Gastroesophageal sphincter (tissue), 4 donors: Measurements from ENCODE around the gene ITGAE. TPM values are rescaled to one million over a fixed set of nuclear protein-coding genes. Genes with fewer than 3 reads are reported as not detected.
"Not testable (repeated sequence)": the region's sequence is repeated elsewhere in the genome, so short reads cannot be mapped to it uniquely, and the experiment has no call there.

Experiments used
- ATAC-seq: fragments of 150-250 bp; one replicate; pipeline ENCODE4 v1.9.1; 2016; ENCODE audit warnings: mild to moderate bottlenecking, moderate library complexity
- H3K27ac ChIP-seq, 4 donors: fragments of 200-600 bp; sonication (generic) in 3 of 4; 1 replicate in 3 of 4; 2 replicates in 1 of 4; pipeline ENCODE4 v1.5.1; 2016 to 2019
- H3K27me3 ChIP-seq: fragments of 200-600 bp; sonication (generic); one replicate; pipeline ENCODE4 v1.5.1; 2019
- H3K36me3 ChIP-seq, 2 donors: fragments of 200-600 bp; sonication (generic); one replicate each; pipeline ENCODE4 v1.5.1; 2019; ENCODE audit warnings: control low read depth in 1 of 2
- H3K4me1 ChIP-seq, 3 donors: fragments of 200-600 bp; sonication (generic); 1 replicate in 2 of 3; 2 replicates in 1 of 3; pipeline ENCODE4 v1.5.1; 2016 to 2019; ENCODE audit warnings: control low read depth in 2 of 3
- H3K4me3 ChIP-seq, 2 donors: fragments of 200-600 bp; sonication (generic); one replicate each; pipeline ENCODE4 v1.5.1; 2019; ENCODE audit warnings: mild to moderate bottlenecking in 1 of 2, moderate library complexity in 1 of 2
- H3K9me3 ChIP-seq, 3 donors: fragments of 200-600 bp; sonication (generic); one replicate each; pipeline ENCODE4 v1.5.1; 2017 to 2019; ENCODE audit warnings: control low read depth in 2 of 3
- EP300 ChIP-seq: sonication (generic); formaldehyde crosslinking; IDR thresholded peaks from one replicate; pipeline ENCODE4 v1.6.1; 2017; ENCODE audit warnings: antibody characterized with exemption, mild to moderate bottlenecking
- POLR2A ChIP-seq, 2 donors: fragments of 450-650 bp; IDR thresholded peaks; one replicate each; pipeline ENCODE4 v1.6.1; 2017; ENCODE audit warnings: antibody characterized with exemption in 2 of 2, mild to moderate bottlenecking in 2 of 2, moderate library complexity in 1 of 2
- POLR2AphosphoS5 ChIP-seq: sonication (generic); formaldehyde crosslinking; IDR thresholded peaks from one replicate; pipeline ENCODE4 v1.6.1; 2017; ENCODE audit warnings: antibody characterized with exemption
- WGBS, 2 donors: methylation state at CpG; one replicate each; pipeline ENCODE4 v1.1.5; 2018; ENCODE audit warnings: low coverage in 1 of 2; 5-methylcytosine and 5-hydroxymethylcytosine counted together
- total RNA-seq, 4 donors: library from RNA; depleted of rRNA; stranded (reverse); fragments of >200 nt; gene quantifications; one replicate each; pipeline ENCODE4 v1.1.0, GENCODE V29; 2016
- TF ChIP-seq, protein P1 (sequence below), 4 experiments: fragments of 200-600 bp in 2 of 4; fragments of 450-650 bp in 2 of 4; sonication (generic) in 1 of 4; IDR thresholded peaks; one replicate each; pipeline ENCODE4 v1.5.1; 2017 to 2019; ENCODE audit warnings: antibody characterized with exemption in 4 of 4, mild to moderate bottlenecking in 2 of 4, moderate library complexity in 2 of 4

Gene ITGAE
- total RNA-seq, 4 donors from 2014 or later = 20.3 to 35.2 (median 21.7) TPM

GRCh38 chr17:3710951-3711383, 90.0 kb downstream of the ITGAE start:
- H3K4me1 ChIP-seq = no peaks in the 10 kb centered on the region
- H3K27ac ChIP-seq = no peak overlapping the region
- H3K27me3 ChIP-seq = no peaks in the 10 kb centered on the region
- H3K9me3 ChIP-seq = no peaks in the 10 kb centered on the region
- peaks cover 4 to 45% of the 10 kb centered on the region in 2 donors for H3K36me3 ChIP-seq
- ATAC-seq = no peak
- no peak overlapping the region for H3K4me3 ChIP-seq
- WGBS, 2 donors = 67 to 85% methylated on average over 3 to 5 of the region's 5 CpGs
- TF ChIP-seq, protein P1, sequence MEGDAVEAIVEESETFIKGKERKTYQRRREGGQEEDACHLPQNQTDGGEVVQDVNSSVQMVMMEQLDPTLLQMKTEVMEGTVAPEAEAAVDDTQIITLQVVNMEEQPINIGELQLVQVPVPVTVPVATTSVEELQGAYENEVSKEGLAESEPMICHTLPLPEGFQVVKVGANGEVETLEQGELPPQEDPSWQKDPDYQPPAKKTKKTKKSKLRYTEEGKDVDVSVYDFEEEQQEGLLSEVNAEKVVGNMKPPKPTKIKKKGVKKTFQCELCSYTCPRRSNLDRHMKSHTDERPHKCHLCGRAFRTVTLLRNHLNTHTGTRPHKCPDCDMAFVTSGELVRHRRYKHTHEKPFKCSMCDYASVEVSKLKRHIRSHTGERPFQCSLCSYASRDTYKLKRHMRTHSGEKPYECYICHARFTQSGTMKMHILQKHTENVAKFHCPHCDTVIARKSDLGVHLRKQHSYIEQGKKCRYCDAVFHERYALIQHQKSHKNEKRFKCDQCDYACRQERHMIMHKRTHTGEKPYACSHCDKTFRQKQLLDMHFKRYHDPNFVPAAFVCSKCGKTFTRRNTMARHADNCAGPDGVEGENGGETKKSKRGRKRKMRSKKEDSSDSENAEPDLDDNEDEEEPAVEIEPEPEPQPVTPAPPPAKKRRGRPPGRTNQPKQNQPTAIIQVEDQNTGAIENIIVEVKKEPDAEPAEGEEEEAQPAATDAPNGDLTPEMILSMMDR (IDR thresholded peaks at IDR 0.05) = no peak
- TF ChIP-seq EP300 = no peak
- TF ChIP-seq POLR2AphosphoS5 = no peak
- no peak for TF ChIP-seq POLR2A (IDR thresholded peaks at IDR 0.05)

DNA sequence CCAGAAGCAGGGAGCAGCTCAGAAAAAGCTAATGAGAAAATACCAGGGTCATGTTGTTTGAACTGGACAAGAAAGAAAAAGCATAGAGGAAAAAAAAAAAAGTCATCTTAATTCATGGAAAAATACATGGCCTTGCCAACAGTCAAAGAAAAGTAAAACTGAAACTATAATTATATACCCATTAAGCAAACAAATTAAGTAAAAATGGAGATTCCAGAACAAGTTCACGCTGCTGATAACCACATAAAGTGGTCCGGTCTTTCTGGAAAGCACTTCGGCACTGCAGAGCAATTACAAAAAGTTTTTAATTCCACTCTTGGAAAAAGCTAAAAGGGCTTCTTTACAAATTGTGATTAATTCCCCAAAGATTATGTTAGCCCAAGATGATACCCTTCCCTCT, 92.6 kb downstream of the ITGAE start:
- WGBS, 2 donors = 41 to 53% methylated on average over 3 of the region's 3 CpGs
- H3K4me1 ChIP-seq = no peaks in the 10 kb centered on the region
- H3K27me3 ChIP-seq = no peaks in the 10 kb centered on the region
- no peak overlapping the region for H3K27ac ChIP-seq
- TF ChIP-seq POLR2A (IDR thresholded peaks at IDR 0.05) (no peak), EP300 (no peak)
- H3K9me3 ChIP-seq = no peaks in the 10 kb centered on the region
- ATAC-seq = no peak
- no peak overlapping the region for H3K4me3 ChIP-seq
- H3K36me3 ChIP-seq = peaks cover 0 to 19% of the 10 kb centered on the region in 2 donors

DNA sequence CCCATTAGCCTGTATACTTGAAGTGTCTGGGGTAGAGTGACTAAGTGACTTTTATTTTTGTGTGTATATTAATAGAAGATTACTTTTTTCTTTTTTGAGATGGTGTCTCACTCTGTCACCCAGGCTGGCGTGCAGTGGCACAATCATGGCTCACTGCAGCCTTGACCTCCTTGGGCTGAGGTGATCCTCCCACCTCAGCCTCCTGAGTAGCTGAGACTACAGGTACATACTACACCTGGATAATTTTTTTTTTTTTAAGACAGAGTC, 95.3 kb downstream of the ITGAE start:
- H3K9me3 ChIP-seq, ATAC-seq, H3K4me3 ChIP-seq, H3K4me1 ChIP-seq, H3K36me3 ChIP-seq, H3K27me3 ChIP-seq, H3K27ac ChIP-seq: not testable (repeated sequence)
- 75 to 100% methylated on average over 1 of the region's 1 CpG for WGBS, 2 donors

DNA sequence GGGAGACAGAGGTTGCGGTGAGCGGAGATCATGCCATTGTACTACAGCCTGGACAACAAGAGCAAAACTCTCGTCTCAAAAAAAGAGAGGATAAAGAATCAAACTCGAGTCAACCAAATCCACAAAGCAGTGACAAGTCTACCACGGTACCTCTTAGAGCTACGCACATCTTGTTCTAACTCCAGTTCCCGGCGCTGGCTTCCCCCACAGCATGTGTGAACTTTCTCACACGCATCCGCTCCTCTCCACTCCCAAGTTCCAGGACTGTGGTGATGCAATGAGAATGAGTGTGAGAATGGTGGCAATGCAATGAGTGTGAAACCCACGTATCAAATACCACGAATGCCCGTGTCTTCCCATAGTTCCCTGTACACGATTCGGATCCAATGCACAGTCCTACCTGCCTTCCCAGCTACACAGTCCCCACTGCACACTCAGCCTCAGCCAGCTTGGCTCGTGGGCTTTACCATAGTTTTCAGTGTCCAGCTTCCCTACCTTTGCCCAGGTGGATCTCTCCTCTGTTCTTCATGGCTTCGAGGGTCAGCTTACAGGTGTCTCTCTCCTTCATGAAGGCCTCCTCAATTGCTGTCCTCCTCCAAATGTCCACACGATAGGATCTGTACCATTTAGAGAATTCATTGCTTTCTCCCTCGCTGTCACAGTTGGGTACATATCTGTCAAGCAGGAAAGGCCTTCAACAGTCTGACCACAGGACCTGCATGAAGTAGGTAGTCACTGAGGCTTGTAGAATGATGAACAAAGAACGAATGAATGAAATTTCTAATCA, 95.9 kb downstream of the ITGAE start:
- whole genome bisulfite sequencing, 2 donors = 78% methylated on average over 10 to 20 of the region's 20 CpGs
- no peaks in the 10 kb centered on the region for H3K36me3 ChIP-seq

DNA sequence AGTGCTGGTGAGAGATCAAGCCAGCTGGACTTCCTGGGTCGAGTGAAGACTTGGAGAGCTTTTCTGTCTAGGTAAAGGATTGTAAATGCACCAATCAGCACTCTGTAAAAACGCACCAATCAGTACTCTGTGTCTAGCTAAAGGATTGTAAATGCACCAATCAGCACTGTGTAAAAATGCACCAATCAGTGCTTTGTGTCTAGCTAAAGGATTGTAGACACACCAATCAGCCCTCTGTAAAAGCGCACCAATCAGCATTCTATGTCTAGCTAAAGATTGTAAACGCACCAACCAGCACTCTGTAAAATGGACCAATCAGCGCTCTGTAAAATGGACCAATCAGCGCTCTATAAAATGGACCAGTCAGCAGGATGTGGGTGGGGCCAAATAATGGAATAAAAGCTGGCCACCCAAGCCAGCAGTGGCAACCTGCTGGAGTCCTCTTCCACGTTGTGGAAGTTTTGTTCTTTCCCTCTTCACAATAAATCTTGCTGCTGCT, 98.9 kb downstream of the ITGAE start:
- 87 to 100% methylated on average over 1 to 5 of the region's 7 CpGs for WGBS, 2 donors
- H3K27ac ChIP-seq, H3K4me1 ChIP-seq, ATAC-seq, H3K36me3 ChIP-seq, H3K4me3 ChIP-seq: not testable (repeated sequence)
- Histone ChIP-seq H3K9me3 (peaks cover 0 to 13% (median 0%) of the 10 kb centered on the region in 3 donors), H3K27me3 (peaks cover 14% of the 10 kb centered on the region)

More for the DNA sequence above, 95.9 kb downstream of the ITGAE start:
- H3K27ac ChIP-seq = no peak overlapping the region
- H3K27me3 ChIP-seq = no peaks in the 10 kb centered on the region
- ATAC-seq = no peak
- H3K4me1 ChIP-seq = no peaks in the 10 kb centered on the region
- H3K9me3 ChIP-seq = no peaks in the 10 kb centered on the region
- no peak overlapping the region for H3K4me3 ChIP-seq
- TF ChIP-seq EP300 (no peak), POLR2A (IDR thresholded peaks at IDR 0.05) (no peak), POLR2AphosphoS5 (no peak)
- TF ChIP-seq, protein P1 (IDR thresholded peaks at IDR 0.05) = no peak

GRCh38 chr17:3699951-3700350, 101.0 kb downstream of the ITGAE start:
- no peak overlapping the region for H3K27ac ChIP-seq

More at GRCh38 chr17:3699951-3700350, 101.0 kb downstream of the ITGAE start:
- ATAC-seq = no peak
- Histone ChIP-seq H3K4me1 (peaks cover 0 to 18% (median 8%) of the 10 kb centered on the region in 3 donors), H3K36me3 (no peaks in the 10 kb centered on the region), H3K27me3 (peaks cover 36% of the 10 kb centered on the region), H3K9me3 (peaks cover 0 to 13% (median 0%) of the 10 kb centered on the region in 3 donors), H3K4me3 (no peak overlapping the region)
- TF ChIP-seq POLR2A (IDR thresholded peaks at IDR 0.05) = no peak
- no peak for TF ChIP-seq EP300
- no peak for TF ChIP-seq POLR2AphosphoS5
- TF ChIP-seq, protein P1 (IDR thresholded peaks at IDR 0.05) = no peak
- no CpG with 5 or more reads among the region's 4 CpGs for WGBS, 2 donors
